LNCAP (cell line): ENCODE measurements around the gene ANKRD13D.

Experiments used
- CTCF ChIP-seq: fragments of 450-650 bp; IDR thresholded peaks from 2 replicates; pipeline ENCODE4 v1.5.1; 2017; ENCODE audit warnings: mild to moderate bottlenecking

ANKRD13D gene

GRCh38 chr11:67264877-67265632, 24.0 kb upstream of the ANKRD13D start:
- TF ChIP-seq CTCF, result no peak

GRCh38 chr11:67265633-67266448, 23.3 kb upstream of the ANKRD13D start:
- TF ChIP-seq CTCF, result peak; percentile 82

GRCh38 chr11:67266449-67267187, 22.5 kb upstream of the ANKRD13D start, which contains the start of gene GRK2:
GRK2 (plus strand) TSS chr11:67266473; CDS start chr11:67266700, 227 bp downstream.
- TF ChIP-seq CTCF, result no peak

- TF ChIP-seq CTCF, result no peak
Measured at GRCh38 chr11:67267188-67268080, 21.7 kb upstream of the ANKRD13D start.

GRCh38 chr11:67268081-67268961, 20.8 kb upstream of the ANKRD13D start:
- no peak for TF ChIP-seq CTCF

GRCh38 chr11:67268962-67269268, 20.2 kb upstream of the ANKRD13D start:
- TF ChIP-seq CTCF, result no peak
